Neural cell (in vitro differentiated cells): ENCODE measurements around the gene ZNF804B. TPM values are rescaled to one million over a fixed set of nuclear protein-coding genes. Genes with fewer than 3 reads are reported as not detected.

Experiments
- H2AFZ ChIP-seq: fragments of 200-600, 300-800 bp; sonication (generic), shearing (Covaris generic); 2 replicates; pipeline ENCODE4 v1.6.0; 2014; ENCODE audit warnings: low read depth, mild to moderate bottlenecking, antibody characterized with exemption, low read length, moderate library complexity
- H3F3A ChIP-seq: fragments of 200-600 bp; shearing (Covaris generic); 2 replicates; pipeline ENCODE4 v1.6.1; 2016; ENCODE audit warnings: mild to moderate bottlenecking, moderate library complexity, mixed read lengths, antibody characterized with exemption, low read length; ENCODE audit not compliant: insufficient read depth, poor library complexity, severe bottlenecking
- H3K27ac ChIP-seq: fragments of 200-600, 300-800 bp; sonication (generic), shearing (Covaris generic); 2 replicates; pipeline ENCODE4 v1.5.1; 2014; ENCODE audit warnings: mild to moderate bottlenecking, low read length, moderate library complexity
- H3K27me3 ChIP-seq: fragments of 300-800, 200-600 bp; sonication (generic), shearing (Covaris generic); 2 replicates; pipeline ENCODE4 v1.6.0; 2014; ENCODE audit warnings: mild to moderate bottlenecking, low read depth, low read length, moderate library complexity; ENCODE audit not compliant: insufficient read depth
- H3K36me3 ChIP-seq: fragments of 300-800, 200-600 bp; sonication (generic), shearing (Covaris generic); 2 replicates; pipeline ENCODE4 v1.5.1; 2014; ENCODE audit warnings: mild to moderate bottlenecking, antibody characterized with exemption, low read length, moderate library complexity; ENCODE audit not compliant: insufficient read depth
- H3K4me2 ChIP-seq: fragments of 300-800, 200-600 bp; sonication (generic), shearing (Covaris generic); 2 replicates; pipeline ENCODE4 v1.6.0; 2014; ENCODE audit warnings: mild to moderate bottlenecking, low read length
- H3K4me3 ChIP-seq: fragments of 300-800, 200-600 bp; sonication (generic), shearing (Covaris generic); 2 replicates; pipeline ENCODE4 v1.5.1; 2014; ENCODE audit warnings: mild to moderate bottlenecking, low read length, moderate library complexity
- H3K79me2 ChIP-seq: fragments of 200-600 bp; shearing (Covaris generic); replicated peaks from 2 replicates; pipeline ENCODE4 v1.6.0; 2014; ENCODE audit warnings: mild to moderate bottlenecking, low read length, moderate library complexity; ENCODE audit not compliant: insufficient read depth
- H3K9ac ChIP-seq: fragments of 300-800, 200-600 bp; sonication (generic), shearing (Covaris generic); 2 replicates; pipeline ENCODE4 v1.6.1; 2016; ENCODE audit warnings: mild to moderate bottlenecking, low read length, mixed read lengths
- H3K9me2 ChIP-seq: fragments of 200-600 bp; shearing (Covaris generic); 2 replicates; pipeline ENCODE4 v1.6.1; 2016; ENCODE audit warnings: mild to moderate bottlenecking, low read length, mixed read lengths; ENCODE audit not compliant: insufficient read depth
- H3K9me3 ChIP-seq: fragments of 200-600, 300-800 bp; sonication (generic), shearing (Covaris generic); 2 replicates; pipeline ENCODE4 v1.6.1; 2016; ENCODE audit warnings: mild to moderate bottlenecking, mixed run types, low read length, moderate library complexity, mixed read lengths
- H4K20me1 ChIP-seq: fragments of 200-600 bp; shearing (Covaris generic); 2 replicates; pipeline ENCODE4 v1.6.1; 2016; ENCODE audit warnings: mild to moderate bottlenecking, mixed run types; ENCODE audit not compliant: insufficient read depth
- CTCF ChIP-seq: fragments of 450-650 bp; IDR thresholded peaks from 2 replicates; pipeline ENCODE4 v1.5.1; 2014; ENCODE audit warnings: antibody characterized with exemption, mild to moderate bottlenecking, moderate library complexity; ENCODE audit not compliant: poor library complexity, severe bottlenecking
- EP300 ChIP-seq: fragments of 450-650 bp; conservative IDR thresholded peaks from 2 replicates; pipeline ENCODE4 v1.6.1; 2014; ENCODE audit warnings: antibody characterized with exemption, mild to moderate bottlenecking, moderate library complexity; ENCODE audit not compliant: poor library complexity, severe bottlenecking
- EZH2 ChIP-seq: fragments of 200-600, 300-800 bp; shearing (Covaris generic), sonication (generic); IDR thresholded peaks from 2 replicates; pipeline ENCODE4 v1.6.1; 2014; ENCODE audit warnings: antibody characterized with exemption, low read length, borderline replicate concordance, mild to moderate bottlenecking; ENCODE audit not compliant: insufficient read depth, poor library complexity, severe bottlenecking
- MXI1 ChIP-seq: fragments of 450-650 bp; conservative IDR thresholded peaks from 2 replicates; pipeline ENCODE4 v1.6.1; 2014; ENCODE audit warnings: antibody characterized with exemption, mild to moderate bottlenecking; ENCODE audit not compliant: poor library complexity, severe bottlenecking
- POLR2AphosphoS5 ChIP-seq: IDR thresholded peaks from 2 replicates; pipeline ENCODE4 v1.6.1; 2012
- REST ChIP-seq: IDR thresholded peaks from 2 replicates; pipeline ENCODE4 v1.6.1; 2012; ENCODE audit warnings: borderline replicate concordance
- SMC3 ChIP-seq: fragments of 450-650 bp; conservative IDR thresholded peaks from 2 replicates; pipeline ENCODE4 v1.6.1; 2014; ENCODE audit warnings: antibody characterized with exemption, mild to moderate bottlenecking, moderate library complexity; ENCODE audit not compliant: poor library complexity
- TAF1 ChIP-seq: IDR thresholded peaks from 2 replicates; pipeline ENCODE4 v1.6.1; 2012; ENCODE audit warnings: low read depth
- polyA plus RNA-seq: library from polyadenylated mRNA; depleted of rRNA; stranded (reverse); fragments of >200 nt; gene quantifications from 2 replicates; pipeline ENCODE4 v1.2.3, GENCODE V29; 2014

The ZNF804B gene
- polyA plus RNA-seq, 1 donor from 2014 or later = 0.37 TPM

GRCh38 chr7:88969167-88969566 lies 209.7 kb downstream of the ZNF804B start:
- Histone ChIP-seq H3K9me2 (no peaks in the 10 kb centered on the region), H3K9me3 (no peaks in the 10 kb centered on the region), H3K36me3 (no peaks in the 10 kb centered on the region), H3K27ac (no peak overlapping the region), H3K4me3 (no peak overlapping the region), H2AFZ (no peak overlapping the region), H3K27me3 (no peaks in the 10 kb centered on the region), H3K79me2 (no peaks in the 10 kb centered on the region), H3K9ac (no peak overlapping the region), H4K20me1 (no peaks in the 10 kb centered on the region), H3K4me2 (no peak overlapping the region), H3F3A (no peaks in the 10 kb centered on the region)
- no peak for TF ChIP-seq EZH2
- no peak for TF ChIP-seq MXI1
- no peak for TF ChIP-seq TAF1
- no peak for TF ChIP-seq POLR2AphosphoS5
- no peak for TF ChIP-seq REST
- no peak for TF ChIP-seq CTCF
- TF ChIP-seq SMC3 = no peak

- H3K36me3 ChIP-seq = no peaks in the 10 kb centered on the region
- H4K20me1 ChIP-seq = no peaks in the 10 kb centered on the region
- no peaks in the 10 kb centered on the region for H3K27me3 ChIP-seq
- no peak overlapping the region for H3K4me3 ChIP-seq
- no peaks in the 10 kb centered on the region for H3K9me2 ChIP-seq
- H3K79me2 ChIP-seq = no peaks in the 10 kb centered on the region
- no peak overlapping the region for H3K27ac ChIP-seq
- no peak overlapping the region for H3K9ac ChIP-seq
- H2AFZ ChIP-seq = no peak overlapping the region
- no peak for TF ChIP-seq SMC3
- no peak for TF ChIP-seq EZH2
- TF ChIP-seq EP300 = no peak
- no peak for TF ChIP-seq POLR2AphosphoS5
- no peaks in the 10 kb centered on the region for H3F3A ChIP-seq
- no peak overlapping the region for H3K4me2 ChIP-seq
- no peaks in the 10 kb centered on the region for H3K9me3 ChIP-seq
Measured at GRCh38 chr7:88985295-88985694, 225.8 kb downstream of the ZNF804B start.

GRCh38 chr7:89001306-89001705 lies 241.8 kb downstream of the ZNF804B start:
- H3K9me2 ChIP-seq = no peaks in the 10 kb centered on the region
- no peak overlapping the region for H3K4me3 ChIP-seq
- no peaks in the 10 kb centered on the region for H3K79me2 ChIP-seq
- H3K36me3 ChIP-seq = no peaks in the 10 kb centered on the region
- no peaks in the 10 kb centered on the region for H4K20me1 ChIP-seq
- H3K9me3 ChIP-seq = no peaks in the 10 kb centered on the region
- no peak overlapping the region for H3K27ac ChIP-seq
- TF ChIP-seq MXI1 (no peak), EP300 (peak; percentile 38)
- no peaks in the 10 kb centered on the region for H3K27me3 ChIP-seq
- H3F3A ChIP-seq = no peaks in the 10 kb centered on the region
- no peak overlapping the region for H3K4me2 ChIP-seq
- no peak overlapping the region for H3K9ac ChIP-seq
- no peak overlapping the region for H2AFZ ChIP-seq
